Mesendoderm (in vitro differentiated cells): Measurements from ENCODE around the gene LEAP2.
A peak's percentile ranks its signal among the peaks of the same experiment; 100 is the strongest.

ENCODE experiments used
- DNase-seq: peaks from one replicate; pipeline ENCODE4 v3.0.0; 2013
- H2AK5ac ChIP-seq: 2 replicates; pipeline ENCODE4 v1.6.1; 2013; ENCODE audit warnings: low read length, inconsistent platforms
- H2BK120ac ChIP-seq: 2 replicates; pipeline ENCODE4 v1.6.1; 2013; ENCODE audit warnings: low read depth, mild to moderate bottlenecking, low read length, moderate library complexity, mixed read lengths
- H2BK15ac ChIP-seq: replicated peaks from 2 replicates; pipeline ENCODE4 v1.6.1; 2013; ENCODE audit warnings: low read depth, mild to moderate bottlenecking, moderate library complexity
- H2BK5ac ChIP-seq: 2 replicates; pipeline ENCODE4 v1.6.1; 2013; ENCODE audit warnings: low read length, inconsistent platforms
- H3K18ac ChIP-seq: 2 replicates; pipeline ENCODE4 v1.6.1; 2013; ENCODE audit warnings: mild to moderate bottlenecking, low read length, mixed read lengths
- H3K23ac ChIP-seq: one replicate; pipeline ENCODE4 v1.6.1; 2013; ENCODE audit warnings: low read length
- H3K27ac ChIP-seq: 2 replicates; pipeline ENCODE4 v1.5.1; 2013; ENCODE audit warnings: low read depth, mild to moderate bottlenecking, inconsistent platforms, low read length, moderate library complexity
- H3K27me3 ChIP-seq: 2 replicates; pipeline ENCODE4 v1.6.1; 2013; ENCODE audit warnings: low read length, control low read depth, mild to moderate bottlenecking, inconsistent platforms; ENCODE audit not compliant: insufficient read depth, poor library complexity
- H3K36me3 ChIP-seq: 2 replicates; pipeline ENCODE4 v1.6.1; 2013; ENCODE audit warnings: low read length, inconsistent platforms; ENCODE audit not compliant: control insufficient read depth, insufficient read depth
- H3K4ac ChIP-seq: one replicate; pipeline ENCODE4 v1.6.1; 2013; ENCODE audit warnings: low read depth, mild to moderate bottlenecking, low read length, moderate library complexity
- H3K4me1 ChIP-seq: 2 replicates; pipeline ENCODE4 v1.6.1; 2013; ENCODE audit warnings: low read depth, low read length, inconsistent platforms; ENCODE audit not compliant: control insufficient read depth
- H3K4me2 ChIP-seq: 2 replicates; pipeline ENCODE4 v1.6.1; 2013; ENCODE audit warnings: low read length
- H3K4me3 ChIP-seq: 2 replicates; pipeline ENCODE4 v1.5.1; 2013; ENCODE audit warnings: mild to moderate bottlenecking, low read length
- H3K56ac ChIP-seq: one replicate; pipeline ENCODE4 v1.6.1; 2013; ENCODE audit warnings: low read length
- H3K79me1 ChIP-seq: 2 replicates; pipeline ENCODE4 v1.6.1; 2013; ENCODE audit warnings: low read length, inconsistent platforms
- H3K79me2 ChIP-seq: 2 replicates; pipeline ENCODE4 v1.6.1; 2013; ENCODE audit warnings: mild to moderate bottlenecking, low read length; ENCODE audit not compliant: control insufficient read depth, insufficient read depth
- H3K9ac ChIP-seq: 2 replicates; pipeline ENCODE4 v1.6.1; 2013; ENCODE audit warnings: low read length, inconsistent platforms
- H4K5ac ChIP-seq: one replicate; pipeline ENCODE4 v1.6.1; 2013; ENCODE audit warnings: low read length
- H4K8ac ChIP-seq: one replicate; pipeline ENCODE4 v1.6.1; 2013; ENCODE audit warnings: low read depth, mild to moderate bottlenecking, control low read depth, low read length, moderate library complexity
- WGBS: extraction: QIAGEN DNeasy Blood & Tissue Kit; methylation state at CpG from one replicate; pipeline ENCODE4 v1.1.7; 2013; ENCODE audit warnings: low lambda C conversion rate, missing lambda C conversion rate; ENCODE audit not compliant: insufficient coverage; ENCODE audit errors: extremely low coverage; 5-methylcytosine and 5-hydroxymethylcytosine counted together

The LEAP2 gene

GRCh38 chr5:132859889-132860437, 13.5 kb upstream of the LEAP2 start:
- no peak overlapping the region for H4K8ac ChIP-seq
- H3K23ac ChIP-seq: no peak overlapping the region
- no peak overlapping the region for H3K18ac ChIP-seq
- H3K36me3 ChIP-seq: no peaks in the 10 kb centered on the region
- H3K27ac ChIP-seq: no peak overlapping the region
- H3K4me2 ChIP-seq: no peak overlapping the region
- no peak overlapping the region for H3K9ac ChIP-seq
- no peak overlapping the region for H2BK15ac ChIP-seq
- H2BK5ac ChIP-seq: no peak overlapping the region
- H3K4me1 ChIP-seq: no peaks in the 10 kb centered on the region
- no peak overlapping the region for H2BK120ac ChIP-seq
- H3K79me1 ChIP-seq: no peaks in the 10 kb centered on the region
- no peak overlapping the region for H3K4ac ChIP-seq
- no peak overlapping the region for H3K56ac ChIP-seq
- WGBS: no CpG with 5 or more reads among the region's 2 CpGs
- no peaks in the 10 kb centered on the region for H3K27me3 ChIP-seq
- no peak overlapping the region for H2AK5ac ChIP-seq
- H3K4me3 ChIP-seq: no peak overlapping the region
- DNase-seq: no peak
- H4K5ac ChIP-seq: no peak overlapping the region
- no peaks in the 10 kb centered on the region for H3K79me2 ChIP-seq

GRCh38 chr5:132860742-132861141, 12.7 kb upstream of the LEAP2 start:
- no peaks in the 10 kb centered on the region for H3K79me2 ChIP-seq
- no peak overlapping the region for H3K4ac ChIP-seq
- H4K8ac ChIP-seq: no peak overlapping the region
- H3K4me3 ChIP-seq: no peak overlapping the region
- H3K18ac ChIP-seq: no peak overlapping the region
- H2AK5ac ChIP-seq: no peak overlapping the region
- no peak overlapping the region for H3K9ac ChIP-seq
- H3K27me3 ChIP-seq: no peaks in the 10 kb centered on the region
- H3K4me2 ChIP-seq: no peak overlapping the region
- H3K27ac ChIP-seq: no peak overlapping the region
- H3K56ac ChIP-seq: no peak overlapping the region
- no peak overlapping the region for H4K5ac ChIP-seq
- WGBS: no CpG with 5 or more reads among the region's 5 CpGs
- H2BK15ac ChIP-seq: no peak overlapping the region
- no peak overlapping the region for H2BK120ac ChIP-seq
- H2BK5ac ChIP-seq: no peak overlapping the region
- no peak for DNase-seq
- no peaks in the 10 kb centered on the region for H3K36me3 ChIP-seq
- peaks cover 2% of the 10 kb centered on the region for H3K4me1 ChIP-seq
- H3K23ac ChIP-seq: no peak overlapping the region
- no peaks in the 10 kb centered on the region for H3K79me1 ChIP-seq

GRCh38 chr5:132865668-132866341, 7.7 kb upstream of the LEAP2 start:
- peak overlapping the region; percentile 77 for H3K9ac ChIP-seq
- H4K8ac ChIP-seq: no peak overlapping the region
- H2BK120ac ChIP-seq: no peak overlapping the region
- no peak for DNase-seq
- peaks cover 11% of the 10 kb centered on the region for H3K79me2 ChIP-seq
- peak overlapping the region; percentile 15 for H2BK5ac ChIP-seq
- no peak overlapping the region for H3K4ac ChIP-seq
- peaks cover 2% of the 10 kb centered on the region for H3K4me1 ChIP-seq
- H3K23ac ChIP-seq: no peak overlapping the region
- peak overlapping the region; percentile 5 for H3K4me3 ChIP-seq
- H3K18ac ChIP-seq: peak overlapping the region; percentile 31
- H3K27ac ChIP-seq: peak overlapping the region; percentile 70
- peak overlapping the region; percentile 80 for H3K56ac ChIP-seq
- peak overlapping the region; percentile 77 for H4K5ac ChIP-seq
- peaks cover 2% of the 10 kb centered on the region for H3K36me3 ChIP-seq
- H3K27me3 ChIP-seq: no peaks in the 10 kb centered on the region
- no peak overlapping the region for H2AK5ac ChIP-seq
- H3K79me1 ChIP-seq: peaks cover 9% of the 10 kb centered on the region
- WGBS: no CpG with 5 or more reads among the region's 30 CpGs
- H2BK15ac ChIP-seq: no peak overlapping the region
- peak overlapping the region; percentile 45 for H3K4me2 ChIP-seq

GRCh38 chr5:132866342-132867045, 7.0 kb upstream of the LEAP2 start, which contains the start of the genes GDF9 and UQCRQ:
Gene GDF9, minus strand, starts transcription at chr5:132866469. Its CDS starts 1,936 bp downstream, at chr5:132864533.
Gene UQCRQ, plus strand, starts transcription at chr5:132866642. Its CDS starts 240 bp downstream, at chr5:132866882.
- peak within 1 kb of the TSS; percentile 65 for H2AK5ac ChIP-seq
- no peak within 1 kb of the TSS for H4K8ac ChIP-seq
- no peak within 1 kb of the TSS for H3K4ac ChIP-seq
- H3K27me3 ChIP-seq: no peaks in the 10 kb centered on the region
- H3K79me2 ChIP-seq: peaks cover 11% of the 10 kb centered on the region
- peak within 1 kb of the TSS; percentile 70 for H3K27ac ChIP-seq
- H4K5ac ChIP-seq: peak within 1 kb of the TSS; percentile 77
- H3K56ac ChIP-seq: peak within 1 kb of the TSS; percentile 96
- peaks cover 2% of the 10 kb centered on the region for H3K4me1 ChIP-seq
- H2BK5ac ChIP-seq: peak within 1 kb of the TSS; percentile 15
- peak within 1 kb of the TSS; percentile 91 for H3K9ac ChIP-seq
- peak within 1 kb of the TSS; percentile 30 for H3K23ac ChIP-seq
- no CpG with 5 or more reads among the region's 55 CpGs for WGBS
- peaks cover 9% of the 10 kb centered on the region for H3K79me1 ChIP-seq
- H2BK120ac ChIP-seq: no peak within 1 kb of the TSS
- peaks cover 2% of the 10 kb centered on the region for H3K36me3 ChIP-seq
- H2BK15ac ChIP-seq: no peak within 1 kb of the TSS
- H3K18ac ChIP-seq: peak within 1 kb of the TSS; percentile 31
- DNase-seq: peak; percentile 100
- peak within 1 kb of the TSS; percentile 96 for H3K4me2 ChIP-seq
- peak within 1 kb of the TSS; percentile 89 for H3K4me3 ChIP-seq

GRCh38 chr5:132867046-132867451, 6.4 kb upstream of the LEAP2 start:
- peak overlapping the region; percentile 91 for H3K9ac ChIP-seq
- H3K56ac ChIP-seq: peak overlapping the region; percentile 96
- no CpG with 5 or more reads among the region's 13 CpGs for WGBS
- no peak overlapping the region for H3K4ac ChIP-seq
- H4K8ac ChIP-seq: no peak overlapping the region
- H2AK5ac ChIP-seq: peak overlapping the region; percentile 65
- H3K27ac ChIP-seq: no peak overlapping the region
- peak overlapping the region; percentile 30 for H3K23ac ChIP-seq
- peaks cover 2% of the 10 kb centered on the region for H3K4me1 ChIP-seq
- peak overlapping the region; percentile 96 for H3K4me2 ChIP-seq
- no peak overlapping the region for H2BK15ac ChIP-seq
- no peak overlapping the region for H2BK120ac ChIP-seq
- H3K27me3 ChIP-seq: no peaks in the 10 kb centered on the region
- no peak overlapping the region for H4K5ac ChIP-seq
- H3K18ac ChIP-seq: no peak overlapping the region
- no peak overlapping the region for H2BK5ac ChIP-seq
- peaks cover 9% of the 10 kb centered on the region for H3K79me1 ChIP-seq
- H3K36me3 ChIP-seq: peaks cover 2% of the 10 kb centered on the region
- peak overlapping the region; percentile 89 for H3K4me3 ChIP-seq
- H3K79me2 ChIP-seq: peaks cover 11% of the 10 kb centered on the region
- DNase-seq: no peak
